ENCODE results near the gene ROS1. TPM values are rescaled to one million over a fixed set of nuclear protein-coding genes. Genes with fewer than 3 reads are reported as not detected.

The ROS1 gene
- total and polyA plus RNA-seq, 2 donors (not counting 1 experiment from before 2014, with no cell fraction given): under 0.01 to 0.01 TPM

GRCh38 chr6:117440706-117441525 is 15.2 kb upstream of the ROS1 start:
- Histone ChIP-seq H3K9me3 (ENCODE audit: control insufficient read depth, insufficient read depth, low read depth, low read length) (no peaks in the 10 kb centered on the region), H3K4me3 (replicated peaks in 1 of 4; ENCODE audit: control extremely low read depth in 1 of 4, insufficient read depth in 1 of 4, low read depth in 3 of 4, low read length in 4 of 4) (no peak overlapping the region), H3K4me1 (ENCODE audit: control insufficient read depth, extremely low read depth, insufficient read depth, low read length) (peaks cover 2% of the 10 kb centered on the region), H3K27me3 (ENCODE audit: control insufficient read depth, insufficient read depth, low read length) (no peaks in the 10 kb centered on the region), H3K4me2 (ENCODE audit: extremely low read depth, insufficient read depth, low read length) (peak overlapping the region; percentile 37), H3K79me2 (ENCODE audit: control insufficient read depth, insufficient read depth, low read length) (no peaks in the 10 kb centered on the region), H3K36me3 (ENCODE audit: control insufficient read depth, insufficient read depth, low read length) (no peaks in the 10 kb centered on the region), H4K20me1 (ENCODE audit: control insufficient read depth, extremely low read depth, insufficient read depth, low read length) (no peaks in the 10 kb centered on the region), H2AFZ (ENCODE audit: low read length) (no peak overlapping the region), H3K9ac (ENCODE audit: insufficient read depth, low read length) (no peak overlapping the region), H3K27ac (ENCODE audit: insufficient read depth, low read length) (peak overlapping the region; percentile 45)
- DNase-seq (ENCODE audit: low read depth in 2 of 2): peak; percentile 95 to 99
- TF ChIP-seq CTCF (conservative IDR thresholded peaks at IDR 0.05 in 1 of 2, IDR thresholded peaks at IDR 0.05 in 1 of 2; ENCODE audit: low read depth in 1 of 2, low read length in 2 of 2) (no peak), EZH2 (IDR thresholded peaks at IDR 0.05; ENCODE audit: low read length, missing control alignments) (no peak)

GRCh38 chr6:117432273-117432672 is 6.5 kb upstream of the ROS1 start:
- Histone ChIP-seq H4K20me1 (ENCODE audit: control insufficient read depth, extremely low read depth, insufficient read depth, low read length) (no peaks in the 10 kb centered on the region), H2AFZ (ENCODE audit: low read length) (no peak overlapping the region), H3K79me2 (ENCODE audit: control insufficient read depth, insufficient read depth, low read length) (no peaks in the 10 kb centered on the region), H3K36me3 (ENCODE audit: control insufficient read depth, insufficient read depth, low read length) (no peaks in the 10 kb centered on the region), H3K9ac (ENCODE audit: insufficient read depth, low read length) (no peak overlapping the region), H3K4me1 (ENCODE audit: control insufficient read depth, extremely low read depth, insufficient read depth, low read length) (no peaks in the 10 kb centered on the region), H3K9me3 (ENCODE audit: control insufficient read depth, insufficient read depth, low read depth, low read length) (no peaks in the 10 kb centered on the region), H3K27me3 (ENCODE audit: control insufficient read depth, insufficient read depth, low read length) (no peaks in the 10 kb centered on the region), H3K27ac (ENCODE audit: insufficient read depth, low read length) (no peak overlapping the region), H3K4me3 (replicated peaks in 1 of 4; ENCODE audit: control extremely low read depth in 1 of 4, insufficient read depth in 1 of 4, low read depth in 3 of 4, low read length in 4 of 4) (no peak overlapping the region), H3K4me2 (ENCODE audit: extremely low read depth, insufficient read depth, low read length) (no peak overlapping the region)
- TF ChIP-seq EZH2 (IDR thresholded peaks at IDR 0.05; ENCODE audit: low read length, missing control alignments) (no peak), CTCF (conservative IDR thresholded peaks at IDR 0.05 in 1 of 2, IDR thresholded peaks at IDR 0.05 in 1 of 2; ENCODE audit: low read depth in 1 of 2, low read length in 2 of 2) (no peak)
- no peak for DNase-seq (ENCODE audit: low read depth in 2 of 2)

GRCh38 chr6:117423754-117424153 is 2.0 kb downstream of the ROS1 start:
- no peak for DNase-seq (ENCODE audit: low read depth in 2 of 2)
- no peak overlapping the region for H3K4me2 ChIP-seq (ENCODE audit: extremely low read depth, insufficient read depth, low read length)
- H2AFZ ChIP-seq (ENCODE audit: low read length): peak overlapping the region; percentile 44
- no peaks in the 10 kb centered on the region for H3K36me3 ChIP-seq (ENCODE audit: control insufficient read depth, insufficient read depth, low read length)
- no peaks in the 10 kb centered on the region for H3K27me3 ChIP-seq (ENCODE audit: control insufficient read depth, insufficient read depth, low read length)
- H3K79me2 ChIP-seq (ENCODE audit: control insufficient read depth, insufficient read depth, low read length): no peaks in the 10 kb centered on the region
- TF ChIP-seq CTCF (conservative IDR thresholded peaks at IDR 0.05 in 1 of 2, IDR thresholded peaks at IDR 0.05 in 1 of 2; ENCODE audit: low read depth in 1 of 2, low read length in 2 of 2) (no peak), EZH2 (IDR thresholded peaks at IDR 0.05; ENCODE audit: low read length, missing control alignments) (no peak)
- H3K4me3 ChIP-seq (replicated peaks in 1 of 4; ENCODE audit: control extremely low read depth in 1 of 4, insufficient read depth in 1 of 4, low read depth in 3 of 4, low read length in 4 of 4): no peak overlapping the region
- no peaks in the 10 kb centered on the region for H3K4me1 ChIP-seq (ENCODE audit: control insufficient read depth, extremely low read depth, insufficient read depth, low read length)
- H3K9ac ChIP-seq (ENCODE audit: insufficient read depth, low read length): no peak overlapping the region
- no peaks in the 10 kb centered on the region for H4K20me1 ChIP-seq (ENCODE audit: control insufficient read depth, extremely low read depth, insufficient read depth, low read length)
- H3K27ac ChIP-seq (ENCODE audit: insufficient read depth, low read length): no peak overlapping the region
- no peaks in the 10 kb centered on the region for H3K9me3 ChIP-seq (ENCODE audit: control insufficient read depth, insufficient read depth, low read depth, low read length)
